Activated gamma-delta T cell treated with anti-CD3 and anti-CD28 coated beads, Interleukin-2, amount 50 U/mL, for 16 hours (primary cell): ENCODE data around the gene POU6F2.

Source experiments
- DNase-seq: peaks from one replicate; pipeline ENCODE4 v3.0.0-alpha.2; 2020; ENCODE audit warnings: low read depth

Gene POU6F2

GRCh38 chr7:39252916-39253315, 275.2 kb downstream of the POU6F2 start:
- no peak for DNase-seq

- DNase-seq, result no peak
Measured at GRCh38 chr7:39259391-39260003, 281.8 kb downstream of the POU6F2 start.

GRCh38 chr7:39260279-39260844, 282.7 kb downstream of the POU6F2 start:
- no peak for DNase-seq

GRCh38 chr7:39261771-39262170, 284.1 kb downstream of the POU6F2 start:
- no peak for DNase-seq

GRCh38 chr7:39265641-39266591, 288.2 kb downstream of the POU6F2 start:
- no peak for DNase-seq

GRCh38 chr7:39269034-39269433, 291.3 kb downstream of the POU6F2 start:
- no peak for DNase-seq

- no peak for DNase-seq
Measured at GRCh38 chr7:39270018-39270417, 292.3 kb downstream of the POU6F2 start.

GRCh38 chr7:39271402-39271801, 293.7 kb downstream of the POU6F2 start:
- DNase-seq, result no peak

GRCh38 chr7:39272111-39272510, 294.4 kb downstream of the POU6F2 start:
- DNase-seq, result no peak

- DNase-seq, result no peak
Measured at GRCh38 chr7:39272691-39273090, 295.0 kb downstream of the POU6F2 start.

GRCh38 chr7:39280337-39280736, 302.6 kb downstream of the POU6F2 start:
- no peak for DNase-seq

- no peak for DNase-seq
Measured at GRCh38 chr7:39285256-39285655, 307.5 kb downstream of the POU6F2 start.

- DNase-seq, result no peak
Measured at GRCh38 chr7:39288303-39288702, 310.6 kb downstream of the POU6F2 start.

- no peak for DNase-seq
Measured at GRCh38 chr7:39291628-39292410, 314.1 kb downstream of the POU6F2 start.

- no peak for DNase-seq
Measured at GRCh38 chr7:39293056-39293823, 315.5 kb downstream of the POU6F2 start.

- DNase-seq, result no peak
Measured at GRCh38 chr7:39294022-39294421, 316.3 kb downstream of the POU6F2 start.

GRCh38 chr7:39295796-39296195, 318.1 kb downstream of the POU6F2 start:
- DNase-seq, result no peak

- no peak for DNase-seq
Measured at GRCh38 chr7:39299695-39300094, 322.0 kb downstream of the POU6F2 start.

GRCh38 chr7:39300276-39300675, 322.6 kb downstream of the POU6F2 start:
- no peak for DNase-seq

- no peak for DNase-seq
Measured at GRCh38 chr7:39301543-39301942, 323.8 kb downstream of the POU6F2 start.

GRCh38 chr7:39304178-39304577, 326.5 kb downstream of the POU6F2 start:
- no peak for DNase-seq
